Prostate gland (tissue), 2 donors: ENCODE results near the gene DUS1L.

ENCODE experiments used
- CTCF ChIP-seq, 4 experiments: fragments of 200-600 bp in 2 of 4; fragments of 450-650 bp in 2 of 4; sonication (generic) in 2 of 4; IDR thresholded peaks; 1 replicate in 3 of 4; 2 replicates in 1 of 4; pipeline ENCODE4 v1.5.1; 2016 to 2019; ENCODE audit warnings: antibody characterized with exemption in 4 of 4, mild to moderate bottlenecking in 2 of 4, moderate library complexity in 2 of 4
- POLR2A ChIP-seq: fragments of 450-650 bp; IDR thresholded peaks from one replicate; pipeline ENCODE4 v1.6.1; 2016; ENCODE audit warnings: antibody characterized with exemption, mild to moderate bottlenecking

- no peak for TF ChIP-seq CTCF (IDR thresholded peaks at IDR 0.05)
- TF ChIP-seq POLR2A: no peak
These were observed 3.3 kb downstream of the DUS1L start for GRCh38 chr17:82062076-82062983.
